Globus pallidus (tissue), 1 donor: ENCODE results near the gene PDLIM4.

Experiments
- DNase-seq: peaks from one replicate; pipeline ENCODE4 v3.0.0-alpha.2; 2015; ENCODE audit warnings: low spot score

The PDLIM4 gene

GRCh38 chr5:132283423-132284043, 26.0 kb downstream of the PDLIM4 start:
- DNase-seq = no peak

GRCh38 chr5:132289097-132289496, 31.6 kb downstream of the PDLIM4 start:
- no peak for DNase-seq

GRCh38 chr5:132291026-132291425, 33.5 kb downstream of the PDLIM4 start:
- no peak for DNase-seq

- peak; percentile 74 for DNase-seq
Measured at GRCh38 chr5:132293066-132293991, 35.8 kb downstream of the PDLIM4 start.

GRCh38 chr5:132293992-132294727, 36.7 kb downstream of the PDLIM4 start, which contains the start of gene SLC22A4:
Gene SLC22A4, plus strand, starts transcription at chr5:132294394. Its CDS starts 223 bp downstream, at chr5:132294617.
- peak; percentile 82 for DNase-seq

GRCh38 chr5:132294728-132295504, 37.4 kb downstream of the PDLIM4 start:
- DNase-seq = no peak

- no peak for DNase-seq
Measured at GRCh38 chr5:132295505-132296411, 38.3 kb downstream of the PDLIM4 start.

GRCh38 chr5:132296412-132297016, 39.0 kb downstream of the PDLIM4 start:
- DNase-seq = no peak

GRCh38 chr5:132297211-132297940, 39.9 kb downstream of the PDLIM4 start:
- DNase-seq = no peak

GRCh38 chr5:132298298-132299212, 41.1 kb downstream of the PDLIM4 start:
- DNase-seq = no peak

GRCh38 chr5:132299917-132300316, 42.4 kb downstream of the PDLIM4 start:
- DNase-seq = no peak

GRCh38 chr5:132300577-132301343, 43.3 kb downstream of the PDLIM4 start:
- no peak for DNase-seq

GRCh38 chr5:132301344-132302271, 44.1 kb downstream of the PDLIM4 start:
- DNase-seq = no peak

GRCh38 chr5:132302413-132302812, 44.9 kb downstream of the PDLIM4 start:
- DNase-seq = no peak

- no peak for DNase-seq
Measured at GRCh38 chr5:132303589-132303988, 46.1 kb downstream of the PDLIM4 start.

GRCh38 chr5:132305420-132305819, 47.9 kb downstream of the PDLIM4 start:
- DNase-seq = no peak
